ENCODE results near the gene HIPK4.

Gene HIPK4

GRCh38 chr19:40403262-40403984 lies 13.4 kb upstream of the HIPK4 start:
- H3K27ac Mint-ChIP-seq, result peak overlapping the region; percentile 40
- no peaks in the 10 kb centered on the region for H3K36me3 Mint-ChIP-seq (ENCODE audit: low read depth)
- peaks cover 9% of the 10 kb centered on the region for H3K27me3 Mint-ChIP-seq (ENCODE audit: low read depth, poor library complexity)
- peak overlapping the region; percentile 89 for H3K4me3 Mint-ChIP-seq
- H3K4me1 Mint-ChIP-seq, result peaks cover 39% of the 10 kb centered on the region
- H3K9me3 Mint-ChIP-seq, result no peaks in the 10 kb centered on the region
- no peak for TF ChIP-seq CTCF (IDR thresholded peaks at IDR 0.05)
- DNase-seq, result peak; percentile 98

GRCh38 chr19:40400559-40400958 lies 10.6 kb upstream of the HIPK4 start:
- Mint-ChIP-seq H3K4me3 (no peak overlapping the region), H3K9me3 (no peaks in the 10 kb centered on the region), H3K4me1 (peaks cover 39% of the 10 kb centered on the region), H3K27me3 (ENCODE audit: low read depth, poor library complexity) (peaks cover 9% of the 10 kb centered on the region), H3K36me3 (ENCODE audit: low read depth) (no peaks in the 10 kb centered on the region), H3K27ac (no peak overlapping the region)
- no peak for TF ChIP-seq CTCF (IDR thresholded peaks at IDR 0.05)
- DNase-seq, result no peak

- peaks cover 15% of the 10 kb centered on the region for H3K27me3 Mint-ChIP-seq (ENCODE audit: low read depth, poor library complexity)
- no peaks in the 10 kb centered on the region for H3K36me3 Mint-ChIP-seq (ENCODE audit: low read depth)
- no peaks in the 10 kb centered on the region for H3K9me3 Mint-ChIP-seq
- TF ChIP-seq CTCF (IDR thresholded peaks at IDR 0.05), result no peak
- no peak overlapping the region for H3K27ac Mint-ChIP-seq
- peak; percentile 56 for DNase-seq
- peak overlapping the region; percentile 15 for H3K4me3 Mint-ChIP-seq
- H3K4me1 Mint-ChIP-seq, result peaks cover 30% of the 10 kb centered on the region
Measured at GRCh38 chr19:40398417-40399131, 8.6 kb upstream of the HIPK4 start.

GRCh38 chr19:40397568-40397906 lies 7.6 kb upstream of the HIPK4 start:
- Mint-ChIP-seq H3K27me3 (ENCODE audit: low read depth, poor library complexity) (peaks cover 15% of the 10 kb centered on the region), H3K27ac (no peak overlapping the region), H3K9me3 (no peaks in the 10 kb centered on the region), H3K4me1 (peaks cover 29% of the 10 kb centered on the region), H3K4me3 (no peak overlapping the region), H3K36me3 (ENCODE audit: low read depth) (no peaks in the 10 kb centered on the region)
- no peak for TF ChIP-seq CTCF (IDR thresholded peaks at IDR 0.05)
- DNase-seq, result no peak

- Mint-ChIP-seq H3K36me3 (ENCODE audit: low read depth) (no peaks in the 10 kb centered on the region), H3K27ac (no peak overlapping the region), H3K27me3 (ENCODE audit: low read depth, poor library complexity) (peaks cover 15% of the 10 kb centered on the region), H3K9me3 (no peaks in the 10 kb centered on the region), H3K4me3 (no peak overlapping the region), H3K4me1 (peaks cover 34% of the 10 kb centered on the region)
- DNase-seq, result no peak
- no peak for TF ChIP-seq CTCF (IDR thresholded peaks at IDR 0.05)
Measured at GRCh38 chr19:40396886-40397567, 7.0 kb upstream of the HIPK4 start.

Measured in nephron progenitor cell (in vitro differentiated cells).